ENCODE measurements around the gene RAMACL. TPM values are rescaled to one million over a fixed set of nuclear protein-coding genes. Genes with fewer than 3 reads are reported as not detected.
"Not testable (repeated sequence)": the region's sequence is repeated elsewhere in the genome, so short reads cannot be mapped to it uniquely, and the experiment has no call there.

Gene RAMACL
- total RNA-seq: 10 to 100 TPM in 1 of 4 donors, 1 to 10 TPM in 3; 8.2 to 10.8 (median 9.1) TPM

- WGBS, 2 donors: 95 to 96% methylated on average over 9 of the region's 9 CpGs
- Histone ChIP-seq H3K36me3 (no peaks in the 10 kb centered on the region), H3K4me1 (peaks cover 0 to 54% (median 14%) of the 10 kb centered on the region in 4 donors), H3K9me3 (no peaks in the 10 kb centered on the region), H3K4me3 (no peak within 1 kb of the TSS), H3K27me3 (no peaks in the 10 kb centered on the region), H3K27ac (no peak within 1 kb of the TSS)
- TF ChIP-seq EP300 (IDR thresholded peaks at IDR 0.05) (no peak), POLR2A (IDR thresholded peaks at IDR 0.05) (no peak), CTCF (IDR thresholded peaks at IDR 0.05) (no peak)
- DNase-seq (ENCODE audit: low spot score in 2 of 2): no peak
Observed at GRCh38 chr6:166586424-166587156, at the start of gene RAMACL. RAMACL (minus strand) TSS chr6:166586678; CDS start chr6:166586477, 201 bp downstream.

- Histone ChIP-seq H3K36me3 (no peaks in the 10 kb centered on the region), H3K27me3 (peaks cover 0 to 4% of the 10 kb centered on the region in 2 donors), H3K9me3 (no peaks in the 10 kb centered on the region), H3K4me1 (peaks cover 0 to 24% (median 2%) of the 10 kb centered on the region in 4 donors), H3K4me3 (no peak overlapping the region), H3K27ac (no peak overlapping the region)
- no peak for DNase-seq (ENCODE audit: low spot score in 2 of 2)
- 88 to 96% methylated on average over 19 to 20 of the region's 20 CpGs for WGBS, 2 donors
- TF ChIP-seq POLR2A (IDR thresholded peaks at IDR 0.05) (no peak), CTCF (IDR thresholded peaks at IDR 0.05) (no peak), EP300 (IDR thresholded peaks at IDR 0.05) (no peak)
Observed at GRCh38 chr6:166635013-166635970, 48.8 kb upstream of the RAMACL start.

GRCh38 chr6:166634581-166634980, 48.1 kb upstream of the RAMACL start:
- peaks cover 0 to 17% (median 2%) of the 10 kb centered on the region in 4 donors for H3K4me1 ChIP-seq
- not testable (repeated sequence) for H3K27me3 ChIP-seq; H3K4me3 ChIP-seq; DNase-seq (ENCODE audit: low spot score in 2 of 2); H3K36me3 ChIP-seq; H3K27ac ChIP-seq; H3K9me3 ChIP-seq
- WGBS, 2 donors: 96 to 98% methylated on average over 4 of the region's 4 CpGs

GRCh38 chr6:166633732-166634535, 47.5 kb upstream of the RAMACL start:
- no peaks in the 10 kb centered on the region for H3K9me3 ChIP-seq
- no peaks in the 10 kb centered on the region for H3K36me3 ChIP-seq
- H3K4me1 ChIP-seq: peaks cover 0 to 17% (median 4%) of the 10 kb centered on the region in 4 donors
- H3K27me3 ChIP-seq: no peaks in the 10 kb centered on the region
- DNase-seq (ENCODE audit: low spot score in 2 of 2): peak in 1 of 2 donors; percentile 67
- TF ChIP-seq EP300 (IDR thresholded peaks at IDR 0.05): peak; percentile 21 to 75
- no peak for TF ChIP-seq CTCF (IDR thresholded peaks at IDR 0.05)
- H3K27ac ChIP-seq: no peak overlapping the region
- no peak overlapping the region for H3K4me3 ChIP-seq
- 58 to 60% methylated on average over 26 of the region's 26 CpGs for WGBS, 2 donors

- TF ChIP-seq CTCF (IDR thresholded peaks at IDR 0.05) (no peak), EP300 (IDR thresholded peaks at IDR 0.05) (no peak), POLR2A (IDR thresholded peaks at IDR 0.05) (no peak)
- H3K4me1 ChIP-seq: peaks cover 0 to 27% (median 15%) of the 10 kb centered on the region in 4 donors
- H3K9me3 ChIP-seq: no peaks in the 10 kb centered on the region
- H3K27ac ChIP-seq: no peak overlapping the region
- no peaks in the 10 kb centered on the region for H3K27me3 ChIP-seq
- WGBS, 2 donors: 94% methylated on average over 11 of the region's 11 CpGs
- no peaks in the 10 kb centered on the region for H3K36me3 ChIP-seq
- DNase-seq (ENCODE audit: low spot score in 2 of 2): no peak
- H3K4me3 ChIP-seq: no peak overlapping the region
Observed at GRCh38 chr6:166632731-166633130, 46.3 kb upstream of the RAMACL start.

All from tibial nerve (tissue), 4 donors.